BE2C (cell line): ENCODE data around the gene ZDHHC15.
"Not testable (repeated sequence)": the region's sequence is repeated elsewhere in the genome, so short reads cannot be mapped to it uniquely, and the experiment has no call there.

ENCODE experiments used
- DNase-seq: peaks from one replicate; pipeline ENCODE4 v3.0.0-alpha.2; 2020
- H3K27me3 ChIP-seq: fragments of 250-450 bp; sonication (Bioruptor Pico); 2 replicates; pipeline ENCODE4 v1.5.1; 2020; ENCODE audit warnings: mild to moderate bottlenecking
- H3K36me3 ChIP-seq: fragments of 250-450 bp; sonication (Bioruptor Pico); 2 replicates; pipeline ENCODE4 v1.5.1; 2020; ENCODE audit warnings: mild to moderate bottlenecking
- H3K4me1 ChIP-seq: fragments of 250-450 bp; sonication (Bioruptor Pico); 2 replicates; pipeline ENCODE4 v1.5.1; 2020
- H3K4me3 ChIP-seq: 2 replicates; pipeline ENCODE4 v1.5.1; 2011; ENCODE audit warnings: low read depth, low read length
- H3K9me3 ChIP-seq: fragments of 250-450 bp; sonication (Bioruptor Pico); 2 replicates; pipeline ENCODE4 v1.5.1; 2020
- TF ChIP-seq, protein P1 (sequence below): IDR thresholded peaks from 2 replicates; pipeline ENCODE4 v1.5.1; 2012; ENCODE audit warnings: mild to moderate bottlenecking, low read depth, low read length

ZDHHC15 gene

DNA sequence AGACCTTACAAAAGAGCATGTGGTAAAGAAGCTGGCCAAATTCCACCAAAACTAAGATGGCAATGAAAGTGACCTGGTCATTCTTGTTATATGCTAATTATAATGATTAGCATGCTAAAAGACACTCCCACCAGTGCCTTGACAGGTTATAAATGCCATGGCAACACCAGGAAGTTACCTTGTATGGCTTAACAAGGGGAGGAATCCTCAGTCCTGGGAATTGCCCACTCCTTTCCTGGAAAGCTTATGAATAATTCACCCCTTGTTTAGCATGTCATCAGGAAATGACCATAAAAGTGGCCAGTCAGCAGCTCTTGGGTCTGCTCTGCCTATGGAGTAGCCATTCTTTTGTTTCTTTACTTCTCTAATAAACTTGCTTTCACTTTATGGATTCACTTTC is 161.0 kb downstream of the ZDHHC15 start:
- H3K36me3 ChIP-seq: no peaks in the 10 kb centered on the region
- no peaks in the 10 kb centered on the region for H3K9me3 ChIP-seq
- DNase-seq: no peak
- no peaks in the 10 kb centered on the region for H3K4me1 ChIP-seq
- TF ChIP-seq, protein P1, sequence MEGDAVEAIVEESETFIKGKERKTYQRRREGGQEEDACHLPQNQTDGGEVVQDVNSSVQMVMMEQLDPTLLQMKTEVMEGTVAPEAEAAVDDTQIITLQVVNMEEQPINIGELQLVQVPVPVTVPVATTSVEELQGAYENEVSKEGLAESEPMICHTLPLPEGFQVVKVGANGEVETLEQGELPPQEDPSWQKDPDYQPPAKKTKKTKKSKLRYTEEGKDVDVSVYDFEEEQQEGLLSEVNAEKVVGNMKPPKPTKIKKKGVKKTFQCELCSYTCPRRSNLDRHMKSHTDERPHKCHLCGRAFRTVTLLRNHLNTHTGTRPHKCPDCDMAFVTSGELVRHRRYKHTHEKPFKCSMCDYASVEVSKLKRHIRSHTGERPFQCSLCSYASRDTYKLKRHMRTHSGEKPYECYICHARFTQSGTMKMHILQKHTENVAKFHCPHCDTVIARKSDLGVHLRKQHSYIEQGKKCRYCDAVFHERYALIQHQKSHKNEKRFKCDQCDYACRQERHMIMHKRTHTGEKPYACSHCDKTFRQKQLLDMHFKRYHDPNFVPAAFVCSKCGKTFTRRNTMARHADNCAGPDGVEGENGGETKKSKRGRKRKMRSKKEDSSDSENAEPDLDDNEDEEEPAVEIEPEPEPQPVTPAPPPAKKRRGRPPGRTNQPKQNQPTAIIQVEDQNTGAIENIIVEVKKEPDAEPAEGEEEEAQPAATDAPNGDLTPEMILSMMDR: no peak
- no peak overlapping the region for H3K4me3 ChIP-seq
- no peaks in the 10 kb centered on the region for H3K27me3 ChIP-seq

DNA sequence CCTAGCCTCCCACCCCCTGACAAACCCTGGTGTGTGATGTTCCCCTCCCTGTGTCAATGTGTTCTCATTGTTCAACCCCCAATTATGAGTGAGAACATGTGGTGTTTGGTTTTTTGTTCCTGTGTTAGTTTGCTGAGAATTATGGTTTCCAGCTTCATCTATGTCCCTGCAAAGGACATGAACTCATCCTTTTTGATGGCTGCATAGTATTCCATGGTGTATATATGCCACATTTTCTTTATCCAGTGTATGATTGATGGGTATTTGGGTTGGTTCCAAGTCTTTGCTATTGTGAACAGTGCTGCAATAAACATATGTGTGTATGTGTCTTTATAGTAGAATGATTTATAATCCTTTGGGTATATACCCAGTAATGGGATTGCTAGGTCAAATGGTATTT is 174.2 kb downstream of the ZDHHC15 start:
- not testable (repeated sequence) for H3K9me3 ChIP-seq, DNase-seq, H3K4me3 ChIP-seq, H3K27me3 ChIP-seq, H3K4me1 ChIP-seq, H3K36me3 ChIP-seq

DNA sequence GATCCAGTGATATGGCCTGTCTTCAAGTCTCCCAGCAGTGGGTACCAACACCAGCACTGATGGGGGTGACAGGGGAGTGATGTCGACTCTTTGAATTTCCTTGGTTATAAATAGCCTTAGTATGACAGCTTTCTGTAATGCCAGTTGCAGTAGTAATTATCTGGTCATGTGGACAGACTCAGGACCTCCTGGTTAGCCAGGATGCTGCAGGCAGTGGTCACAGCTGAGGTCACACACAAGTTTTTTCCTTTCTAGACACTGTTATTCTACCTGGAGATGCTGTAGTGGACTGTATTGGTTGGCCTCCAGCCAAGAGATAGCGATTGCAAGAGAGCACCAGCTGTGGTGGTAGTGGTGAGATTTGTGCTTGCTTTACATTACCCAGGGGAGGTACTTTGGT is 185.3 kb downstream of the ZDHHC15 start:
- no peaks in the 10 kb centered on the region for H3K27me3 ChIP-seq
- TF ChIP-seq, protein P1: no peak
- DNase-seq: no peak
- H3K4me1 ChIP-seq: no peaks in the 10 kb centered on the region
- H3K36me3 ChIP-seq: no peaks in the 10 kb centered on the region
- H3K4me3 ChIP-seq: no peak overlapping the region
- H3K9me3 ChIP-seq: no peaks in the 10 kb centered on the region

DNA sequence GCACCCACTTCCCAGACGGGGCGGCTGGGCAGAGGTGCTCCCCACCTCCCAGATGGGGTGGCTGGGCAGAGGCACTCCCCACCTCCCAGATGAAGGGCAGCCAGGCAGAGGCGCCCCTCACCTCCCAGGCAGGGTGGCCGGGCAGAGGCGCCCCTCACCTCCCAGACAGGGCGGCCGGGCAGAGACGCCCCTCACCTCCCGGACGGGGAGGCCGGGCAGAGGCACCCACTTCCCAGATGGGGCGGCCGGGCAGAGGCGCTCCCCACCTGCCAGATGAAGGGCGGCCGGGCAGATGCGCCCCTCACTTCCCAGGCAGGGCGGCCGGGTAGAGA is 187.7 kb downstream of the ZDHHC15 start:
- no peaks in the 10 kb centered on the region for H3K4me1 ChIP-seq
- DNase-seq: no peak
- no peak overlapping the region for H3K4me3 ChIP-seq
- H3K36me3 ChIP-seq: no peaks in the 10 kb centered on the region
- TF ChIP-seq, protein P1: no peak
- no peaks in the 10 kb centered on the region for H3K9me3 ChIP-seq
- no peaks in the 10 kb centered on the region for H3K27me3 ChIP-seq

DNA sequence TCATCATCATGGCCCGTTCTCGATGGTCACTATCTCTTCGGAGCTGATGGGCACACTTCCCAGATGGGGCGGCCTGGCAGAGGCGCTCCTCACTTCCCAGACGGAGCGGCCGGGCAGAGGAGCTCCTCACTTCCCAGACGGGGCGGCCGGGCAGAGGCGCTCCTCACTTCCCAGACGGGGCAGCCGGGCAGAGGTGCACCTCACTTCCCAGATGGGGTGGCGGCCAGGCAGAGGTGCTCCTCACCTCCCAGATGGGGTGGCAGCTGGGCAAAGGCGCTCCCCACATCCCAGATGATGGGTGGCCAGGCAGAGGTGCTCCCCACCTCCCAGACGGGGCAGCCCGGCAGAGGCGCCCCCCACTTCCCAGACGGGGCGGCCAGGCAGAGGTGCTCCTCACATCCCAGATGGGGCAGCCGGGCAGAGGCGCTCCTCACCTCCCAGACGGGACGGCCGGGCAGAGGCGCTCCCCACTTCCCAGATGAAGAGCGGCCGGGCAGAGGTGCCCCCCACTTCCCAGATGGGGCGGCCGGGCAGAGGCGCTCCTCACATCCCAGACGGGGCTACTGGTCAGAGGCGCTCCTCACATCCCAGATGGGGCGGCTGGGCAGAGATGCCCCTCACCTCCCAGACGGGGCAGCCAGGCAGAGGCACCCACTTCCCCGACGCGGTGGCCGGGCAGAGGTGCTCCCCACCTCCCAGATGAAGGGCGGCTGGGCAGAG is 188.3 kb downstream of the ZDHHC15 start:
- not testable (repeated sequence) for H3K9me3 ChIP-seq, H3K36me3 ChIP-seq, H3K4me3 ChIP-seq, DNase-seq, H3K4me1 ChIP-seq, H3K27me3 ChIP-seq

DNA sequence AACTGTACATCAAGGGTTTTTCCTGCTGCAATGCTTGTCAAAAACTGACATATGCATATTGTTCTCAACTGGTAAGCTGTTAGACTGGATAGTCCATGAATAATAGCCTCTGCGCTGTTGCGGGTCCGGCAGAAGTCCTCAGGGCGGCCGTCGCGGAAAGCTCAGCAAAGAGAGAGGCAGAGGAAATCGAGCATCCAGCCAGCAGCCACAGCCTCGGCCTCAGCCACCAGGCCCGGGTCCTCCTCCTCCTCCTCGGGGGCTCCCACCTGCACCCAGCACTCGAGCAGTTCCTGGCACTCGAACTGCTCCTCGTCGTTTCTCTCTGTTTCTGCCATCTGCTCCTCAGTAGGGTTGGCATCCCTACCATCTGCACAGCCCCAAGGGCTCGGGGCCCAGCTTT is 195.2 kb downstream of the ZDHHC15 start:
- Histone ChIP-seq H3K36me3 (no peaks in the 10 kb centered on the region), H3K9me3 (no peaks in the 10 kb centered on the region), H3K4me3 (no peak overlapping the region), H3K27me3 (no peaks in the 10 kb centered on the region), H3K4me1 (no peaks in the 10 kb centered on the region)
- no peak for DNase-seq
- TF ChIP-seq, protein P1: no peak
